IPS-NIHi11 (cell line): ENCODE data around the gene DTNB.
"Not testable (repeated sequence)": the region's sequence is repeated elsewhere in the genome, so short reads cannot be mapped to it uniquely, and the experiment has no call there.

Experiments
- DNase-seq: peaks from one replicate; pipeline ENCODE4 v3.0.0; 2012; ENCODE audit warnings: mixed read lengths, low spot score

The DTNB gene

DNA sequence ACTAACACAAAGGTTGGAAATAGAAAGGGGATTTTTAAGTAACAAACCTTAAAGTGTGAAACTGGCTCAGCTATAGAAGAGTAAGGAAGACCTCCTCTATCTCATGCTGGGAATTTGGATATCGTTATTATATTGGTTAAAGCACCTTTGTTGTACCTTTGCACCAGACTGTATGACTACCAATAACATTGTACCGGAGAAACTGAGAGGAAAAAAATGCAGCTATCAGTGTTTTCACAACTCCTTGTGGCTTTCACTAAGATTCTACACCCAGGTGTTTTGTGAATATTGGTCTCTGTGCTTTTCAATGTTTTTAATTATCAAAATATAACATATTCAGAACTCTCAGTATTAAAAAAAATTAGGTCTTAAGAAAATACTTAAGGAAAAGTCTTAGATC lies 48.7 kb downstream of the DTNB start:
- DNase-seq = no peak

DNA sequence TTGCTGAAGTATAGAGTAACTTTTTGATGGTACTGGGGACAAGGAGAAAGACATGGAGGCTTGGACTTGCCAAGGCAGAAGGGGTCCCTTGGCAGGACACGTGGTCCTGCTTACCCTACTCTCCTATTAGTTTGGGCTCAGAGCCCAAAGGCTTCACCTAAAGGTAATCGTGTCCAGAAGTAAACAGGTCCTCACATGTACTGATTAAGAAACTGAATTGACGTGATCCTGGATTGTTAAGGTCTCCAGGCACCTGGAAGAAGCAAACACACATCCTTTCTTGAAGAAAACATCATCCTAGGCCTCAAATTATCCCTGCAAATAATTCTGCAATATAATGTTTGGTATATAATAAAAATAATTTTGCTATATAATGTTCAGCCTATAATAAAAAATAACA lies 50.0 kb downstream of the DTNB start:
- no peak for DNase-seq

DNA sequence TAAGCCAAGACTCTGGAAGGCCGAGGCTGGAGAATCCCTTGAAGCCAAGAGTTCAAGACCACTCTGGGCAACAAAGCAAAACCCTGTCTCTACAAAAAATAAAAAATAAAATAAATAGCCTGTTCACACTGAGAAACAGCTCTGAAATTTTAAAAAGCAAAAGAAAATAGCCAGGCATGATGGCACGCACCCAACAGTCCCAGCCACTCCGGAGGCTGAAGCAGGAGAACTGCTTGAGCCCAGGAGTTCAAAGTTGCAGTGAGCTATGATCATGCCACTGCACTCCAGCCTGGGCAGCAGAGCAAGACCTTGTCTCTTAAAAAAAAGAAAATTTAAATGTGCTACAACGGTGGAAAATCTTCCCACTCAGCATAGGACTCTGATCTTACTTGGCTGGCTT lies 52.7 kb downstream of the DTNB start:
- DNase-seq = no peak

DNA sequence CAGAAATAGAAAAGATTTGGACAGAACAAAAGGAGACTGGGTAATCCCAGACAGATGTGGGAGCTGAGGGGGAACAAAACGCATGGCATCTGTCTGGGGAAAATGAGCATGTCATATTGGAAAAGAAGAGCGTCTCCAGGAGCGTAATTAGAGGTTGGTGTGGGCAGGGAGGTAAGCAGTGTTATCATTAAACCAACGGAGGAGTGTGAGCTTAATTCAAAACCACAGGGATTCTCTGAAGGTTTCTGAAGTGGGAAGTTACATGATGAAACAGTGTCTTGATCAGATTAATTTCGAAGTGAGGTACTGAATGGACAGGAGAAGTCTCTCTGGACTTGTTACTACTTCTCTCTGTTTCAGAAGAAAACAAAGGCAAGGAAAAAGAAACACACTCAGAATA lies 53.3 kb downstream of the DTNB start:
- DNase-seq = no peak

DNA sequence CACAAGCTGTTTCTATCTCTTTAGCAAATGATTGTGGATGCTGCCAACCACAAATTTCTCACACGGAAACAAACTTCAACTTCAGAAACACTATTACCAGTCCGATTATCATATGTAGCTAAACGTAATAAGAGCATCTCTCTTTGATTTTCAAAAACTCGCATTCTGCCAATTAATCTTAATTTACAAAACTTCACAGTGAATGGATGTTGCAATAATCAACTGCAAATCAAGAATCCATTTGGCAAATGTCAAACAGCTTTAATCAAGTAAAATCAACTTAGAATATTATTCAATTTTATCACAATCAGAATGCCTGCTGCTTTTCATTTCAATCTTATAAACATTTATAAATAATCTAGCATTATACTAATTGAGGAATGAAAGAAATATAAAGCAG lies 54.2 kb downstream of the DTNB start:
- no peak for DNase-seq

DNA sequence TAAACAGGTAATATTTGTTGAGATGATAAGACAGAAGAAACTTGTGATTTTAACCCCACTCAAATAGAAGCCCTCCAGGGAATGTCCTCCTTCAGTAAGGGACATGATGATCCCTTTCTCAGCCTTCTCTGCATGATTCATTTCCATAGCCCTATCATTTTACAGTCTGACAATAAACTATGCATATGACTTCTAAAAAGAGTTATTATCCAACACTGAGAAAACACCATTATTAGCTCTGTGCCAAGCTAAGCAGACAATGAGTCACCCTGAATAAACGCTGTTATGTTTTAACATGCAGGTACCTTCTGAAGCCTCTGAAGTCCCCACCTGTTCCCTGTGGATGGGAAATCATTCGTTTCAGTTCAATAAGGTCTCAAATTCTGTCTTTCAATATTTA lies 54.7 kb downstream of the DTNB start:
- no peak for DNase-seq

DNA sequence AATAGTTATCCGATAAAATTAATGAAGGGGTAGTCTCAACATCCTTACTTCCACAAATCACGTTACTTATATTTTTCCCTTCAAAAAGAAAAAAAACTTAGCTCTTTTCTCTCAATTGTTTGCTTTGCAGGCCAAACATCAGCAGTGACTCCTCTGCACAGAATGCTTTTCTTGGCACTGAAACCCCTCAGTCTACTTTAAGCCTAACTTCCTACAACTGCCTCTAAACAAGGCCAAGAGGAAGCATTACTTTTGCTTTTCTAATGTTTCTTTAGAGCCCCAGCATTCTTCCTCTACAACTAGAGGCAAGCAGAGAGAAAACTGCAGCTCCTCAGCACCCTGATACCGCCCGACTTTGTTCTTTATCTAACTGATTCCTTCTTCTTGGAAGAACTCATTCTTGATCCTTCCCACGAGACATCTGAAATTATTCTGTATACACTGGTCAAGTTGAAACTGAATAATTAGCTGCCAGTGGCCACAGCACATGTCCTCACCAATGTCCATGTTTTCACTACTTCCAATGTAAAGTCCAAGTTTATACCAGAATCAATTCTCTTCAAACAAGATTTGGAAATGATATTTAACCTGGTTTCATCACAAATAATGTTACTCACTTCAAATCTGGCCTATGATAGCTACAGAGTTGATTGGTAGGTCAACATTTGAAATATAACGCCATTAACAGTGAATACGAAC lies 55.3 kb downstream of the DTNB start:
- no peak for DNase-seq

DNA sequence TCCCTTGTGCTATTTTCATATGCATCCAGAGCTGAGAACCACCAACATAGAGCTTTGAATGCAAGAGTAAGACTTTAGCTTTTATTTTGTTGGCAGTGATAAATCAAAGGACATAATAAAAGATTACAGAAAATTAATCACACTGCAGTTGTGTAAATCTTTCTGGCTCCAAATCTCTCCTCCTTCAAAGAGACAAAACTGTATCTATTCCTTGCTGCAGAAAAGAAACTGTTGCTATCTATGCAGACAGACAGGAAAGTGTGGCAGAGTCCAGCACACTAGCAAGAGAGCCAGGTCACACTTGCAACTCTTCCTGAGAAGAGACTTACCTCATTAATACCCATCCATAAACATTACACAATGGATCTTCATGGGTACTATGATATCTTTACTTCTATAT lies 57.5 kb downstream of the DTNB start:
- DNase-seq = no peak

DNA sequence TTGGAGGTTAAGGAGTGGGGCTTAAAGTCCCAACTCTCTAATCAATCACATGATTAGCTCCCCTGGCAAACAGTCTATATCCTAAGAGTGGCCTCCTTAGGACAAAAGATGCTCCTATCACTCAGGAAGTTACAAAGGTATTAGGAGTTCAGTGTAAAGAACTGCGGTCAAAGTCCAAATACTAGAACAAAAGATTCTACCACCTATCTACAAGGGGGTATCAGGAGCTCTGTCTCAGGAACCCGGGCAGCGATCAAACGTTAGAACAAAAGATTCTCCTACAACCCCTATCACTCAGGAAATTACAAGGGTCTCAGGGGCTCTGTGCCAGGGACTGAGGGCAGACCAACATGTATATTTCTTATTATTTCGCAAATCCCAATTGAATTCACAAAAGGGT lies 58.0 kb downstream of the DTNB start:
- DNase-seq = no peak

DNA sequence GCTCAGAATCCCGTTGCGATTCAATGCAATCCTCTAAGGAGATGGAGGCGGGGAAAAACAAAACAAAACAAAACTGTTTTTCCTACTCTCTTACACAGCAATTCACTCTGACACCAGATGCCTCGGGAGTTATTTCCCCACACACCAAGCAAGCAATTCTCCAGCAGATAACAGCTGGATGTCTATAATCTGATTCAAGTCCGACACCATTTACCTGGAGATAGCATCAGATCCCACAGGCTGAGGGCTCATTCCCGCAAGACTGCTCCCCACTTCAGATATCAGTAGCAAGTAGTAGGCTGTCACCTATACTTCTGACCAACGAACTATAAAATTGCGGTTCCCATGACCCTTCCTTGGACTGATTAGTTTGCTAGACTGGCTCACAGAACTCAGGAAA lies 58.7 kb downstream of the DTNB start:
- no peak for DNase-seq

DNA sequence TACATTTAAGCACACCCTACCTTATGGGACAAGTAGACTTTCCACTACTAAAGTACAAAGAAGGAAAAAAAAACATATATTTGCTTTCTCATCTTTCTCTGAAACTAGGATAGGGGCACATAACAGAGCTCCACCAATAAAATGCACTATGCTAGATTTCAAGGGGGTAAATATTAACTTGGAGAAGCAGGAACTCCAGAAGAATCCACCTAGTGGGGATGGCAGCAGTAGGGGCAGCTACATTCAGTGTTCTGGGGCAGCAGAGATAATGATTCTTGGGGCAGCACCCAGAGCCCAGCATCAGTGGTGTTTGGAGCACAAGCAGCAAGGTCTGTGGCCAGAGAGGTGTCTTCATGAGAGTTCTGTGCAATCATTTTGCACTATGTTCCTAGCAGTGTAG lies 64.7 kb downstream of the DTNB start:
- no peak for DNase-seq

DNA sequence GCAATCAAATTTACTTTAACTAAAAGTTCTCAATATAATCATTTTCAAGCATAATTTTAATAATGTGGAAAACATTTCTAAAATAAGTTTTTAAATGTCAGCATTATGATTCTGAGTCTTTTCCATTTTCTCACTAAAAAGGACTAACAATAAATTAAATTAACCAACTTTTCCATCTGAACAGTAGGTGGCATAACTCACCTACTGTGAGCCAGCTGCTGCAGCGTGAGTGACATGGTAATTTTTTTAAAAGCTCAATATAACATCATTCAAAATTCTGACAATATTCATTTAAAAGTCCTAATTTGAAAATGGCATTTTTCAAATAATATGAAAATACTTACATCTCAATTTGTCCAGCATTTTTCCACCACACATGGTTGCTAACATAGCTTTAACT lies 66.5 kb downstream of the DTNB start:
- no peak for DNase-seq

DNA sequence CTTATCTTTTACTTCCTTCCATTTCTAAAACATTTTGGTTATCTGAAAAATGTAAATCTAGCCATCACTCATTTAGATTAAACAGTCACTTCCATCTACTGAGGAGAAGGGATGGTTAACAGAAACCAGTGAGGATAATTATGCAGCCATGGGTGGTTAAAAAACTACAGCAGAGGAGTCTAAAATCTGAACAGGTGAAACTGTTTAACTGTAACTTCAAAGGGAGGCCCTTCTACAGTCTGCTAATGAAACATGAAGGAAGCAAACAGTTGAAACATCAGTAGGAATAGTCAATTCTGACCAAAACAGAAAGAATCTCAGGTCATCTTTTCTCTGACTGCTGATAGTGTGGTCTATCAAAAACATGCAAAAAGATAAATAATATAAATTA lies 71.0 kb downstream of the DTNB start:
- DNase-seq = no peak

DNA sequence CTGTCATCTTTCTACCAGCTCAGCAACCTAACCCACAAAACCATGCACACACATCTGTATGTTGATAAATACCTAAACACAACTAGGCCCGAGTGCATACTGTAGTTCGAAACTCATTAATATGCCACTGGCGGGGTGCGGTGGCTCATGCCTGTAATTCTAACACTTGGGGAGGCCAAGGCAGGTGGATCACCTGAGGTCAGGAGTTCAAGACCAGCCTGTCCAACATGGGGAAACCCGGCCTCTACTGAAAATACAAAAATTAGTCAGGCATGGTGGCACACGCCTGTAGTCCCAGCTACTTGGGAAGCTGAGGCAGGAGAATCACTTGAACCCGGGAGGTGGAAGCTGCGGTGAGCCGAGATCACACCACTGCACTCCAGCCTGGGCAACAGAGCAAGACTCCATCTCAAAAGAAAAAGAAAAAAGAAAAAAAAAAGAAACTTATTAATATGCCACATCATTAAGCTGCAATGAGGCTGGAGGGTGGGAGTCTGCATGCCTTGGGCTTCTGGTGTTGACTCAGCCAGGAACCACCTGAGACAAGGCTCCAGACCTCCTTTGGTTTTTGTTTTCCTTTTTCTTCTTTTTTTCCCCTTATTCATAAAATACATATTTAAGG lies 71.6 kb downstream of the DTNB start:
- DNase-seq = not testable (repeated sequence)

DNA sequence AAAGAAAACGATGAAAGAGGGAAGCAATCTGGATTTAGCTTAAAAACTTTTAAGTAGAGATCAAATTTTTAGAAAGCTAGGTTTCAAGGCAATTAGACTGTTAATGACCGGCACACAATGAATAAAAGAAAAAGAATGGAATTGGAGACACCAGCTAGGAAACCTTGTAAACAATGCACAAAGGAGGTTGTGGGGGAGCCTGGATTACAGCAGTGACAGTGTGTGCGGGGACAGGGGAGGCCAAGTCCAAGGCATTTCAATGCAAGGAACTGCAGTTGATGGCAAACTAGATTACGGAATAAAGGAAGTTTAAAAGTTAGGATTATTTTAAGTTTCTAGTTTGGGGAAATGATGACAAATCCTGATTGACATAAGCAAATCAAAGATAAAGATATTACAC lies 74.5 kb downstream of the DTNB start:
- no peak for DNase-seq

DNA sequence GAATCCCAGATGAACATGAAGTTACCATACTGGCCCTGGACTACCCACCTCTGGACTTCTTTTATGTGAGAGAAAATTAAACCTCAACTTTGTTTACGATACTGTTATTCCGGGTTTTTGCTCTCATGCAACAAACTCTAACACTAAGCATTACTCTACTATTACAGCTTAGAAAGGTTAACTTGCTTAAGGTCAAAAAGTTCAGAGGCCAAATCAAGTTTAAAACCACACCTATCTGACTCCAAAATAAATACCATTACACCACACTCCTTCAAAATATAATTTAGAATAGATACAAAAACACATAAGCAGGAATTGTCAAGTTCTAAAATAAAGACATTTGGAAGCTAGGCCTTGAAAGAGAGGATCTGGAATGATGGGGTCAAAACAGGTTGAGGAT lies 75.0 kb downstream of the DTNB start:
- no peak for DNase-seq

DNA sequence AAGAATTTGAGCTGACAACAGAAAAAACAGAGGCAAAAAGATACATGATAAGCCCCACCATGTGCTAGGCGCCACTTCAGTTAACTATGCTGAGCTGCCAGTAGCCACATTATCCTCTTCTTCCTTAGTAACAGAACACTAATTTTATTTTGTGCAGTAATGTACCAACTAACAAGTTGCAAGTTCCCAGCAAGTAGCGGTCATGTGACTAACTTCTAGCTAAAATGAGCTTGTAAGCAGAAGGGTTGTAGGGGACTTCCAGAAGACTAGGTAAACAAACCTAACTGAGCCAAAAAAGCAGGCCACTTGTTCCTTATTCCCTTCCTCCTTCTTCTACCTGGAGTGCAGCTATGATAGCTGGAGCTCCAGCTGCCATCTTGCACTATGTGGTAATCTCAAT lies 75.5 kb downstream of the DTNB start:
- no peak for DNase-seq

DNA sequence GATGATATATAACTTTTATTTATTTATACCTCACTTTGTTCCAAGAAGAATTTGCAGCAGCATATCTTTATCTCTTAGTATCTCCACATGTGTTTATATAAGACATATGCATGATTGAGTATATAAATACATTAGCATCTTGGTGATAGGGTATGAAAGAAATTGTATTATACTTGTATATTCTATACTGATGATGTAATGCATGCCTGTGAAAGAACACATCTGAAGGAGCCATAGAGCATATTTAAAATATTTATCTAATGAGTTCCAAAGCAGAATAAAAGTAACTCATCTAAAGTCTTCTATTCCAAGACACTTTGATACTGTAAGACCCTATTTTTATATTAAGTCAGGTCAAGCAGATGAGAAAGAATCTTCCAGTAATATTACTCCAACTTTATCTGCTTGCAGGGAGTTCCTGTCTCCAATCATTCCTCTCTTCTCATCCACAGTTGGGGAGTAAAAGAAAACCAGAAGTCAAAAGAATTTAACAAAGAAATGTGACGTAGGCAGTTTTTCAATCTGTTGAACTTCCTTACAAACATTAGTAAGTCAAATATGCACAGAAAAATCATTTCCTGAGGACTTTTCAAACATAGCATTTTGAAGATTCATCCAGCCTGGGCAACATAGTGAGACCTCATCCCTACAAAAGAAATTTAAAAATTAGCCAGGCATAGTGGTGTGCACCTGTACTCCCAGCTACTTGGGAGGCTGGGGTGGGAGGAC lies 76.7 kb downstream of the DTNB start:
- DNase-seq = no peak

DNA sequence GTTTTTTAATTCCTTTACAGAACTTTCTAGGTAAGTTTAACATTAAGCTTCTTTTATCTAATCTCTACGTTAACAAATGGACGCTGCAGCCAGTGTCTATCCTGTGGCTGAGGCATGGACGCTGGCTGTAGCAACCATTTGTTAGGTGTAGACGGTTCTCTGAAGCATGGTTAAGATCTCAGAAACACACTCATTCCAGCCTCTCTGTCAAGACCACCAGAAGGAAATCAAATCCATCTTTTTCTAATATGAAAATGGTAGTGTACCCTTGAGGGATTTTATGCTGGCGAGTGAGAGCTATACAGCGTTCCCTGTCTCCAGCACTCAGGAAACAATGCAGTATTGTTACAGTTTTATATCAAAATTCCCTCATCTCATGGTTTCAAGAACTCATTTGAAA lies 78.0 kb downstream of the DTNB start:
- DNase-seq = no peak

DNA sequence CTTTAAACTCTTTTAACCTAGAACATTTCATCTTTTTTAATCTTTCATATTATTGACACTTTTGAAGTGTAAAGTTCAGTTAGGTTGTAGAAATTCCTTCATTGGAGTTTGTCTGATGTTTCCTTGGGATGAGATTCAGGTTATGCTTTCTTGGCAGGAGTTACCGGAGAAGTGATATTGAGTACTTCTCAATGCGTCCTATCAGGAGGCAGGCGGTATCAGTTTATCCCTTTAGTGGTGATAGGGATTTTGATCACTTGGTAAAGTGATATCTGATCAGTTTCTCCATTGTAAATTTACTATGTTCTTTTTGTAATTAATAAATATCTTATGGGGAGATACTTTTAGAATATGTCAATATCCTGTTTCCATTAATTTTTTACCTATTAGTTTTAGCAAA lies 78.4 kb downstream of the DTNB start:
- DNase-seq = no peak

DNA sequence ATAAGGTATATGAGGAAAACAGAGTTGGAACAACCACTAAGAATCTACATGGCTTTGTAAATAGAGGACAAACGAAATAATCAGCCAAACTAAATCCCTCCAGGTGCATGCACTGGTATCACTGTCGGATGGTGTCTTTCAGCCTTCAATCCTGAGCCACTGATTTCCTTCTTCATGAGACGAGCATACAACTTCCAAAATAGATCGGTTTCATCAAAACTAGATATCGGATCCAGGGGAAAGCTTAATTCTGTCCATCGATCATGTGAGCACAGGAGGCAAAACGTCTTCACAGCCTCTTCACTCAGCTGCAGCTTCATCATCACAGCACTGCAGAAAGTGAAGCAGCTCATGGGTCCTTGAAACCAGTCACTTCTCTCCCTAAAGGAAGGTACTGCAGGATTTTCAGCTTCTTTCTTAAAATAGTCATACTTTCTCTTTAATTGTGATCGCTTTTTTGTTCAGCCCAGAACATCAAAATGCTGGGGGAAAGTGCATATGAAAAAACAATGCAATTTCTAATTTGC lies 80.5 kb downstream of the DTNB start:
- no peak for DNase-seq

DNA sequence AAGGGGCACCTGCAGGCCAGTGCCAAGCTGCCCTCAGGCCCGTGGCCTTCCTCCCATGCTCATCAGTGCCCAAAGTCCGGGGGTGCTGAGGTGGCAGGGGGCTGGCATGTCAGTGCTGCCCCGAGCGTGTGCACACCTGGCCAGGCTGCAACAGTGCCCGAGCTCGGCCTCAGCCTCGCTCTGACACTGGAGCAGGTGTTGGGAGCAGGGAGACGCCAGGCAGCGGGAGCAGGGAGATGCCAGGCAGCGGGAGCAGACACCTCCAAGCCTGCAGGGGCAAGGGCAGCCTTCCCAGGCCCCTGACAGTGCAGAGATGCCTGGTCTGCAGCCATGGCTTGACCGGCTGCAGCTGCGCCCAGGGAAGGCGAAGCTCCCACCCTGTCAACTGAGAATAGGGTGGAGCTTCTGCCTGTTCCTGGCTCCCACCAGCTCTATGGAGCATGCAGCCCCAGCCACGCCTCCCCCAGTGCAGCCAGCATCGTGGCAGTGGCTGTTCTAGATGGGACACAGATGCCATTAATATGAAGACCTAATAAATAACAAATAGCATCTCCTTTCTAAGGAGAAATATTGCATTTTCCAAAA lies 82.4 kb downstream of the DTNB start:
- DNase-seq = no peak

DNA sequence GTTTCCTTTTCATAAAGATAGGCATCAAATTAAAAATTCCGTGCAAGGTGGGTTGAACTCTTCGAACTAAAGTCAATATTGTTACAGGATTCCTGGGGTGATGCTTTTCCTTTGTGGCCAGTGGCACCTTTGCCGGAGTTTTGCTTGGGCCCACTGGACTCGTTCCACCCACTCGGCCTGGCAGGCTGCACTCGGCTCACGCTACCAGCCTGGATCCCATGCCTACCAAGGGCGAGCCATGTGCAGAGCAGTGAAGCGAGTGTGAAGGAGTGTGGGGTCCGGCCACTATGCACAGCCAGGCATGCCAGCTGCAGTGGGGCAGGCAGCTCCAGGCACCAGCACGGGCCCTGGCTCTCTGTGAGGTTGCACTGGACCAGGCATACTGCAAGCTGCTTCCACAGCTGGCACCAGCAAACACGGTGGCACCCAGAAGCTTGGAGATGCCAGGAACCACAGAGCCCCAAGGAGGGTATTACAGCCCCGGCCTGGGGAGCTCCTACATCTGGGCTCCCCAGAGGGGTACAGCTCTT lies 83.6 kb downstream of the DTNB start:
- no peak for DNase-seq
